NB4 (cell line): Measurements from ENCODE around the gene DPP10.

Experiments
- DNase-seq: peaks from one replicate; pipeline ENCODE4 v3.0.0; 2010; ENCODE audit warnings: low read depth
- H3K4me3 ChIP-seq: one replicate; pipeline ENCODE4 v1.5.1; 2011; ENCODE audit warnings: mild to moderate bottlenecking, low read depth, low read length, moderate library complexity
- MAX ChIP-seq: IDR thresholded peaks from 2 replicates; pipeline ENCODE4 v1.6.1; 2011; ENCODE audit warnings: low read depth, low read length
- MYC ChIP-seq: IDR thresholded peaks from 2 replicates; pipeline ENCODE4 v1.6.1; 2011; ENCODE audit warnings: low read depth, low read length
- POLR2A ChIP-seq: IDR thresholded peaks from 2 replicates; pipeline ENCODE4 v1.6.1; 2011; ENCODE audit warnings: mild to moderate bottlenecking; ENCODE audit not compliant: insufficient read length; ENCODE audit errors: extremely low read depth
- TF ChIP-seq, protein P1 (sequence below): IDR thresholded peaks from one replicate; pipeline ENCODE4 v1.5.1; 2012; ENCODE audit warnings: low read depth, low read length

DPP10 gene

DNA sequence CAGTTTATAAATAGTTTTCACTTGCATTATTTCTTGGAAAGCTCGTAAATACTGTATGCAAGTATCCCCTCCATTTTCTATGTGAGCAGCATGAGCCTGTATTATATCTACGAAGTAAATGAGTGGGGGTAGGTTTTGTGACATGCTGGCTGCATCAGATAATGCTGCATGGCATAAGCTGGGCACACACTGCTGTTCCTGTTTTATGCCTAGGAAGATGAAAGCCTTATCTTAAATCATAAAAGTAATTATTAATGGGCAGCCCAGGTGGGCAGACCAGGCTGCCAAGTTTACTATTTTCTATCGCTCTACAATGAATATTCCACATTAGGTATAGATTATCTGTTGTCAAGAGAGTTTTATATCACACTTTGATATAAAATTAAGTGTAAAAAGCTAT is 854.6 kb downstream of the DPP10 start:
- TF ChIP-seq POLR2A (no peak), MYC (no peak), MAX (no peak)
- TF ChIP-seq, protein P1, sequence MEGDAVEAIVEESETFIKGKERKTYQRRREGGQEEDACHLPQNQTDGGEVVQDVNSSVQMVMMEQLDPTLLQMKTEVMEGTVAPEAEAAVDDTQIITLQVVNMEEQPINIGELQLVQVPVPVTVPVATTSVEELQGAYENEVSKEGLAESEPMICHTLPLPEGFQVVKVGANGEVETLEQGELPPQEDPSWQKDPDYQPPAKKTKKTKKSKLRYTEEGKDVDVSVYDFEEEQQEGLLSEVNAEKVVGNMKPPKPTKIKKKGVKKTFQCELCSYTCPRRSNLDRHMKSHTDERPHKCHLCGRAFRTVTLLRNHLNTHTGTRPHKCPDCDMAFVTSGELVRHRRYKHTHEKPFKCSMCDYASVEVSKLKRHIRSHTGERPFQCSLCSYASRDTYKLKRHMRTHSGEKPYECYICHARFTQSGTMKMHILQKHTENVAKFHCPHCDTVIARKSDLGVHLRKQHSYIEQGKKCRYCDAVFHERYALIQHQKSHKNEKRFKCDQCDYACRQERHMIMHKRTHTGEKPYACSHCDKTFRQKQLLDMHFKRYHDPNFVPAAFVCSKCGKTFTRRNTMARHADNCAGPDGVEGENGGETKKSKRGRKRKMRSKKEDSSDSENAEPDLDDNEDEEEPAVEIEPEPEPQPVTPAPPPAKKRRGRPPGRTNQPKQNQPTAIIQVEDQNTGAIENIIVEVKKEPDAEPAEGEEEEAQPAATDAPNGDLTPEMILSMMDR: no peak
- no peak for DNase-seq
- H3K4me3 ChIP-seq: no peak overlapping the region

- TF ChIP-seq, protein P1: no peak
- no peak for TF ChIP-seq MAX
- no peak for TF ChIP-seq MYC
- no peak for TF ChIP-seq POLR2A
- H3K4me3 ChIP-seq: no peak overlapping the region
- DNase-seq: no peak
These were observed 856.8 kb downstream of the DPP10 start for GRCh38 chr2:115299199-115299598.

GRCh38 chr2:115305712-115306111 is 863.3 kb downstream of the DPP10 start:
- DNase-seq: no peak
- no peak overlapping the region for H3K4me3 ChIP-seq
- TF ChIP-seq POLR2A (no peak), MAX (no peak), MYC (no peak)
- TF ChIP-seq, protein P1: no peak

DNA sequence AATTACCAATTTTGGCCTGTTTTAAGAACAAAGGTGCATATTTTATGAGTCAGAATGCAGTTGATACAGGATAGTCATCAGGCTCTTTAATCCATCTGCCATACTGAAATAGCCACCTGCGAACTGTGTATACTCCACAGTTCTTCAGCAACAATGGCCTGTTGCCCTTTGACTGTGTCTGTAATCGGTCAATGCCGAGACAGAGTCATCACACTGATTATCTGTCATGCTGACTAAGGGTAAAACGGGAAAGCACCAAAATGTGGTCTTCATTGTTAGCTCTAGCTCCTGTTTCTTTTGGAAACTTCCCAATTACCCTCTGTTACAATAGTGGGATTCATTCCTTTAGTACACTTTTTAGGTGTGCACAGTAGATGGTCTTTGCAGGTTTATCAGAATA is 871.7 kb downstream of the DPP10 start:
- no peak for DNase-seq
- TF ChIP-seq, protein P1: no peak
- TF ChIP-seq MYC (no peak), POLR2A (no peak), MAX (no peak)
- no peak overlapping the region for H3K4me3 ChIP-seq

DNA sequence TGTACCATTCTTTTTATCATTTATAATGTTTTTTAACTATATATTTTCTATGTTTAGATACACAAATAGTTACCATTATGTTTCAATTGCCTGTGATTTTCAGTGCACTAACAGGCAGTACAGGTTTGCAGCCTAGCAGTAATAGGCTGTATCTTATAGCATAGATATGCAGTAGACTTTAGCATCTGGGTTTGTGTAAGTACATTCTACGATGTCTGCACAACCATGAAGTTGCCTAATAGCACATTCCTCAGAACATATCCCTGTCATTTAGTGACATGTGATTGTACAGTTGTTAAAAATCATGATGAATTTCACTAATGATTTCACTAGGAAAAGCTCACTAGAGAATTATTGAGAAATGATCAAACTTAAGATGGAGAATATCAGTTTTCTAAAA is 884.6 kb downstream of the DPP10 start:
- H3K4me3 ChIP-seq: no peak overlapping the region
- DNase-seq: no peak
- TF ChIP-seq MAX: no peak
- no peak for TF ChIP-seq POLR2A
- TF ChIP-seq, protein P1: no peak
- TF ChIP-seq MYC: no peak

GRCh38 chr2:115359550-115359949 is 917.1 kb downstream of the DPP10 start:
- no peak for TF ChIP-seq MAX
- no peak for TF ChIP-seq MYC
- TF ChIP-seq, protein P1: no peak
- TF ChIP-seq POLR2A: no peak
- DNase-seq: no peak
- no peak overlapping the region for H3K4me3 ChIP-seq
